GM18861 (cell line): ENCODE results near the gene SLC46A3.
"Not testable (repeated sequence)": the region's sequence is repeated elsewhere in the genome, so short reads cannot be mapped to it uniquely, and the experiment has no call there.

Experiments used
- ATAC-seq: cut with Tn5 transposase; IDR thresholded peaks from one replicate; pipeline ENCODE4 v1.9.1; 2021; ENCODE audit not compliant: unreplicated experiment

SLC46A3 gene

DNA sequence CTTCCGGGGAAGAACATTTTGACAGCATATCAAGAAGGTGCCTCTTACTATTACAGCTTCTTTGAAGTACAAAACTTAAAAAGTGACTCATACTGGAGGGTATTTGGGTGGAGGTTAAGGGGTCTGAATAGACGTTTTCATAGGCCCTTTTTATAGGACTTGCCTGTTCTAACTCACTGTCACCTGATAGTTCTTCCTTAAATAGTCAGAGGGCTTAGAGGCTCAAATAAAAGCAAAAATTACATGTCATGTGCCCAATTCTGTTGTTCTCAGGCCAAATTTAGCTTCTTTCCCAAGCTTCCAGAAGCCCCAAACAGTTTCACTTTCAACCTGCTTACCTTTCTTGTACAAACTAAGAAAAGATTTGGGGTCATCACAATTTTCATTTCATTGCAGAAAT is 16.1 kb upstream of the SLC46A3 start:
- no peak for ATAC-seq

DNA sequence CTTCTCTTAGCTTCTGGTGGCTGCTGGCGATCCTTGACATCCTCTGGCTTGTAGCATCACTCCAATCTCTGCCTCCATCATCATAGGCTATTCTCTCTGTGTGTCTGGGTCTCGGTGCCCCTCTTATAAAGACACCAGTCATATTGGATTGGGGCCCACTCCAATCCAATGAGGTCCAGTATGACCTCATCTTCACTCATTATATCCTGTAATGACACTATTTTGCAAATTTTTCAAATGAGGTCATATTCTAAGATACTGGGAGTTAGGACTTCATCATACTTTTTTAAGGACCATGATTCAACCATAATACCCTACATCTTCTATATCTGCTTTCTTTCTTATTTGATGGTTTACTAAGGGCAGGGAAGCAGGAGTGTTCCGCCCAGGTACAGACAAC is 12.0 kb upstream of the SLC46A3 start:
- ATAC-seq = no peak

DNA sequence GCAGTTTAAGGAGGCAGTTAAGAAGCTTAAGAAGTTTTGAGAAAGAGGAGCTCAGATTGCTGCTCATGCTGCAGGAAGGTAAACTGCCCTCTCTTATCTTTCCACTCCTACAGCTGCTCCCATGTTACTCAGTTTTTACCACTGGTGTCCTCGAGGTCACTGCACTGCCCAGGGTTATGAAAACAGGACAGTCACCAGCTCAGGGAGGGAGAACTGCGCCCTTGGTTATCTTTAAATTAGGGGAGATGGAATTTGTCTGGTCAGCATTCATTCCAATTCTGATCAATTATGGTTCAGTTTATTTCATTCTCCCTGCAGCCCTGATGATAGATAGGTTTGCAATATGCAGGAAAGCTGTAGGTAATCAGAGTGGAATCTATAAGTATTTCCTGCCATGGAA is 10.8 kb upstream of the SLC46A3 start:
- ATAC-seq = no peak

DNA sequence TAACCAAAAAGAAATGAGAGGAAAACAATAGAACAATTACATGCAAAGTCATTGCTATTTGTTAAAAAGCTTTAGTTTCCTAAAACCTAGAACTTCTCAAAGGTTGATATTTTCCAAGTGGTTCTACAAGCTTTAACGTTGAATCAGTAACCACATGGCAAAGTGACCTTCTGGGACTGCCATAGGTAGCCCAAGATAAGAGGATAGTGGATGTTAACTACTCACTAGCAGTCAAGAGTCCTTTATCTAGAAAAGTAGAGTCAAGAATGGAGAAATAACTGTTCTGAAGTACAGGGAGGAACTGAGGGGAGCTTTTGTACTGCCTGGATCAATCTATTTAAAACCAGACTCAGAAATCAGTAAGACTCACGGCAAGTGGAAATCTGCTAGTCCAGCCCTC is 9.9 kb upstream of the SLC46A3 start:
- no peak for ATAC-seq

DNA sequence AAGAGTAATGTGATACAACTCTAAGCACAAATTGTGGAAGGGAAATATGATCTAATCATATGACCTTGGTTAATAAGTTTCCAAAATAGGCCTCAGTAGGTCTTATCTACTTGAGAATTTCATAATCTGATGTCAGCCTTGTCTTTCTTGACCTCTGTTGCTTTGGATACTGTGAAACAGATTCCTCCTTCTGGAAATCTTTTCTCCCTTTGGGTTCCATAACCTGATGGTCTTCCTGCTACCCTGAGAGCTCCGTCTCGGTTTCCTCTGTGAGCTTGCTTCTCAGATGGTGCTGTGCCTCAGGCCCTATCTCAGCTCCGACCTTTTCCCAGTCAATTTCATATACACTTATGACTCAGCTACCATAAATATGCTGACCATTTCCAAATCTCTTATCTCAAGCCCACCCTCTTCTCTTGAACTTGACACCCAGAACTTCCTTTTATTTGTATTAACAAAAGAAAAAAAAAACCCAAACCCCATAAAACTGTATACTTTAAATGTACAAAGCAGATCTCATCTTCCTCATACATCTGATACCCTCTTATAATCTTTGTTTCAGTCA is 6.4 kb upstream of the SLC46A3 start:
- ATAC-seq = no peak

DNA sequence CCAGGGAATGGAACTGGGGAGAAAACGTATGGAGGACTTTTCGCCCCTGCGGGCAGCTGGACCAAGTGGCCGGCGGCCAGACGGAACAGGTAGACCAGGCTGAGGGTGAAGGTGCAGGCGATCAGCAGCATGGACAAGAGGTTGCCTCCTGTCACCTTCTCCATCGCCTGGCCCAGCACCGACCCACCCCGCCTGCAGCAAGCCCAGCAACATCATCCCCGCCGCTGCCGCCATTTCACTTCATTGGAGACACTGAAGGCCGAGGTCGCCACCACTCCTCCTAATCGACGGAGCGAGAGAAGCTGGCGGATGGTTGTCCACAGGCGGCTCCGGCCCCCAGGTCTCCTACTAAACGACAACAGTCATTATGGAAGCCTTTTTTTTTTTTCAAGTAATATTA is 5.0 kb upstream of the SLC46A3 start:
- no peak for ATAC-seq

DNA sequence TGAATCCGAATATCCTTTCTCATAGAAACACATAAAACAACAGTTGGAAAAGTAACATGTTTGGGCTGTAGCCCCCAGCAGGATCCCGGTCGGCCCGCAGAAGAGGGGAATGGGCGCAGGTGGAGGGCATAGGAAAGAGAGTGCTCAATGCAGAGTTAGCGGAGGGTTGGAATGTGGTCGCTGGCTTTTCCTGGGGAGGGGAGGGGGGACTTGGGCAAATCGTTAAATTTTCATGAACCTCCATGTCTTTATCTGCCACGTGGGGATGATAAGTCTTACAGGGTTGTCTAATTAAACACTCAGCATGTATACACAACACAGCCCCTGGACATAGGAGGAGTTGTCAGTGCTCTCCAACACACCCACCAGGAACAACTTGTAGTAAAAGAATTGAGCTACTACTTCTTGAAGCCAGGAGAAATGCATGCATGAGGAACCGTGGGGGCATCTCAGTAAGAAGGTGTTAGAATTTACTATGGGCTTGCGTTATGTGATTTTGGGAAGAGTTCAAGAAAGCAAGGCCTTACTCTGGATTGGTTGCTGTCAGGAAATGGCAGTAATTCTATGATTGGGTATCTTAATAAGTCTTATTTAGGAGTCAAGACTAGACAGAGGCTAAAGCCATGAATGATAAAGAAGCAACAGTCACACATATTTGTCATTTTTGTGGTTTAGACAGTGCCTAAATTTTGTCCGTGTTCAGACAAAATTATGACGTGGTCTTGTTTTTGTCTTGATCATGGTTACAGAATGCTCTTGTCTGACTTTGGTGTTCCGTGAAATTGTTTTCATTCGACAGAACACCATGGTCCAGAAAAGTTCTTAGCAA is 671 bp upstream of the SLC46A3 start:
- ATAC-seq = no peak

DNA sequence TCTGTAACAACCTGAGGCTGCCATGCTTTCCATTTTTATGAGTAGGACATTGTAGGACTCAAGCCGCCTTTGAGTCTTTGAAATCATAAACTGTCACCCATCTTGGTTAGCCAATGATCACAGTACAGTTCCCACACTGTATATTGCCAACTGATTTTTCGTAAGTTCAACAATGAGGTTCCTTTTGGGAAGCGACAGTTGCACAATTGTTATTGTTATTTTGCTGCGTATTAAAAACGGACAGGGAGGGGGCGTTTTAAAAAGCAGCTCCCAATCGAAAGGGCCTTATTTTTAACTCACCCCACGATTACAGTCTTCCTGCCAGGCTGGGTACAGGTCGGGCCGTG is 601 bp downstream of the SLC46A3 start:
- no peak for ATAC-seq

DNA sequence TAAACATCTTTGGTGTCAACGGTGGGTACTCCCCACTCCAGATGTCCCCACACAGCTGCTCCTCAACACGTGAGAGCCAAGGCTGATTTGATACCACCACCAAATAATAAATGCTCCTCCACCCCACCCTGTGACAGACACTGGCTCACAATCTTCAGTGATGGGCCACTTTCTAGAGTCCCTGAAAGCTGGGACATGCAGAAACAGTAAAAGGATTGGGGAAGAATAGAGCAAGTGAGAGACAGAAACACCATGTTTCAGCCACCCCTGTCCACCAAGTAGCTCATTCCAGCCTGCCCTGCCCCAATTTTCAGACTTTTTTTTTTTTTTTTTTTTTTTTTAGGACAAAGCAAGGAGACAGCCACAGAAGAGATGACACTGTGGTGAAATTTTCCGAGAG is 1.6 kb downstream of the SLC46A3 start:
- no peak for ATAC-seq

DNA sequence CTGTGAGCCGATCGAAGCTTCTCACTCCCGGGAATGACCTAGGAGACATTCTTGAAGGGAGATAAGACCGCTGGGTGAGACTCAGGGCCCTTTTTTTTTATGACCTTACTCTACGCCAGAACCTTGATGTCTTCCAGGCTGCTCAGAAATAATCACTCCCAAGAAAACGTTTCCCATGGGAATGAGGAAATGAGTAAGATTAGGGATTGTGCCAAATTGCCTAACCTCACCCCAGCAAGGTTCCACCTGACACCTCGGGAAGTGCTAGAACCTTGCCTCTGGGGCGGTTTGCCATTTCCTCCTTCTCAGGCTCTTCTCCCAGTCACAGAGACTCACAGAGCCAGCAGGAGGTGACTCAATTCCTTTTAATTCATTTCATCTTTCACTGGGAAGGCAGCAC is 2.3 kb downstream of the SLC46A3 start:
- ATAC-seq = no peak

DNA sequence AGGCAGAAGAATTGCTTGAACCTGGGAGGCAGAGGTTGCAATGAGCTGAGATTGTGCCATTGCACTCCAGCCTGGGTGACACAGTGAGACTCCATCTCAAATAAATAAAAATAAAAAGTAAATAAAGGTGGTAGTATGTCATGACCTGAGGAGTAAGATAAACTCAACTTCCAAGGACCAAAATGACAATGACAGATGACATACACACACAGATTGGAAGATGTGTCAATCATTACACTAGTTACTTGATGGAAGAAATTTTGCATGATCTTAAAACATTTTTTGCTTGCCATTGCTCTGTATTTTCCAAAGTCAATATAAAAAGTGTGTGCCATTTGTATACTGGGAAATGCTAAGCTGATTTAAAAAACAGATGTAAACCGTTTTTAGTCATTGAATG is 4.1 kb downstream of the SLC46A3 start:
- no peak for ATAC-seq

DNA sequence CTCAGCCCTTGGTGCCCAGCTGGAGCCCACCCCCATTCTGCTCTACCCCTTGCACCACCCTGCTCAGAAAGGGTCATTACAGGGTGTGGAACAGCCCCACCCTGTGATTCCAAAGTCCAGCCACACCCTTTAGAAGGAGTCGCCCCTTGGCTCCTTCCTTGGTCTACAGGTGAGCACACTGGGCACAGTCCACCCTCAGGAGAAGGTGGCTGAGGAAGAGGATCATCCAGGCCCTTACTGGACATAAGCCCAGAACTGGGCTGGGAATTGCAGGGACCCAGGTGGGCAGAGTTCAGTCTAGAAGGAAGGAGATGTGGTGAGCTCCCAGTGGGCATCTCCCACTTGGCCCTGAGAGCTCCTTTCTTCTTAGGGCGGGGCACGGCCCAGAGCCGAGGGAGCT is 8.6 kb downstream of the SLC46A3 start:
- no peak for ATAC-seq

DNA sequence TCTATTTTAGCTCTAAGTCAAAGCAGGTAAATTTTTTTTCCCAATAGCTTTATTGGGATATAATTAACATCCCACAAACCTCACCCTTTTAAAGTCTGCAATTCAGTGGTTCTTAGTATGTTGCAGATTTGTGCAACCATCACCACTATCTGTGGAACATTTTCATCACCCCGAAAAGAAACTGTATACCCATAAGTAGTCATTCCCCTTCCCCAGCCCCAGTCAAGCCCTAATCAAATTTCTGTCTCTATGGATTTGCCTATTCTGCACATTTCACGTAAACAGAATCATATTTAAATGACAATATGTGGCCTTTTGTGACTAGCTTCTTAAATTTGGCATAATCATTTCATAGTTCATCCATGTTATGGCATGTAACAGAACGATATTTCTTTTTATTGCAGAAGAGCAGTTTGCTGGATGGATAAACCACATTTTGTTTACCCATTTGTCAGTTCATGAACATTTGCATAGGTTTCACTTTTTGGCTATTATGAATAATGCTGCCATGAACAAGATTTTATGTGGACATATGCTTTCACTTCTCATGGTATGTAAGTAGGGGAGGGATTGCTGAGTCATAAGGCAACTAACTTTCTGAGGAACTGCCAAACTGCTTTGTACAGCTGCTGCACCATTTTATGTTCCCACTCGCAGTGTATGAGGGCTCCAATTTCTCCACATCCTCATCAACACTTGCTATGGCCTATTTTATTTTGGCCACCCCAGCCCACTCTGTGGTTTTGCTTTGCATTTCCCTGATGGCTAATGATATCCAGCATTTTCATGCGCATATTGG is 10.9 kb downstream of the SLC46A3 start:
- peak; percentile 98 for ATAC-seq

DNA sequence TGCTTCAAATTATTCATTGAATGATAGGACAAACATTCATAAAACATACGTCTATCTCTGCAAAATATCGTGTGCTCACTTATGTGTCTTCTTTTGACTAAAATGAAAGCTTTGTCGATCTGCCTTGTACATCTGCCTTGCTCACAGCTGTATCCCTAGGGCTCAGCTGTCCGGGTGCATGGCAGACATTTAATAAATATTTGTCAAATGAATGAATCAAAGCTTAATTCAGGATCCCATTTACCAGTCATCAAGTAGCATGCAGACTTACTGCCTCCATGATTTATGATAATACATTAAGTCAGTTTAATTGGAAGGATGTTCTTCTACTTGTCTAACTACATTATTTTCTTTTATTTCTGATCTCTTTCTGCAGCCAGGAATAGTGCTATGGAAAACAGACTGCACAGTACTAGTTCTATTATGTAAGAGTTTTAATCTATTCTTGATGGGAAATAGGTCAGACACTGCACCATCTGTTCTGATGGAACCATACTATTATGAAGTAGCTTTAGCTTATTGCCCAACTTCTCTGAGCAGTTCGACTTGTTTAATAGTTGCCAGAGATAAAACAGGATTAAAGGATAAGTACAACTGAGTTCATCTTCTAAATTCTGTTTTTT is 13.2 kb downstream of the SLC46A3 start:
- ATAC-seq = no peak

DNA sequence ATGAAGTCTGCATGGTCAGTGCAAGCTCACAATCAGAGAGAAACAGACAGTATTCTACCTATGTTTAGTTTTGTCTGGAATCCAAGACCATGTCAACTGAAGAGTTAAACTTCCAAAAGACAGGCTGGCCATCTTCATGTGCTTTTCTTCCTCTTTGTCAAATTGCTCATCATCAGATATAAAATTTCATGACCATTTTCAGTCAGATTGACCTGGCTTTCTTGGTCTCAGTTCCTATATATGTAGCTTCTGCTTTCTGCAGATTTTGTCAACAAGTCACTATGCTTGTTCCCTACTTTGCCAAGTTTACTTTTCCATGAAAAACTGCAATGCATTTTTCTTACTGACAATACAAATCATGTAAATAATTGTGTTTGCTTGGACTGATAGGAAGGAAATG is 13.9 kb downstream of the SLC46A3 start:
- ATAC-seq = no peak

DNA sequence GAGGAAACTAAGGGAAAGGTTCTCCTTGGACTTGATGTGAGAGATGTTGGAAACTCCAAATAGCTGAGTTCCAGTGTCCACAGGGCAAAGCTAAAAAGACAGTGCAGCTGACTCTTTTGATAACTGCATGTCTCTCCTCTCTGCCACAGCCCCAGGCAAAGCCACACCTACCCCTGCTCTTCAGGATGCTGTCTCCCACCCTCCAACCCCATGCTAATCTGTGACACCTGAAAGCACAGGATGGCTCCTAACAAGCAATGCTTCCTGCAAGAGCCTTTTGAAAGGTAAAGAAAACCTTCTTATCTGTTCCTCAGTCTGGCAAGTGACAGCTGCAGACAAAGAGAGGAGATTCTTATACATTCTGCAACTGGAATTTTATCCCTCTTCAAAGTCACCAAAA is 14.5 kb downstream of the SLC46A3 start:
- no peak for ATAC-seq

DNA sequence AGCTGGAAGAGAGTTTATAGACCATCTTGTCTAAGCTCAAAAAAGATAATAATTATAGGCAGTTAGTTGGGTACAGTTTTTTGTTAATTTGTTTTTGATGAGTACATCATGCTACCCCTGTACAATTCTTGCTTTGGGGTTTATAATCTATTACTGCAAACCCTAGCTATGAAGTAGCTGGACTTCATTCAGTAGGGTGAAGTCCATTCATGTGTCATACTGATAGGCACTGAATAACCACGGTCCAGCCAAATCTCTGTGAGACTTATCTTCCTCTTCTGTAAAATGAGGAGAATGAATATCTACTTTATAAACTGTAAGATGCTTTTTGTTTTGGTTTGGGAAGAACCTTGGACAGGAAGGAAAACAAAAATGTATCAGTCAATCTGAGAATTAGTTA is 19.5 kb downstream of the SLC46A3 start:
- ATAC-seq = no peak

DNA sequence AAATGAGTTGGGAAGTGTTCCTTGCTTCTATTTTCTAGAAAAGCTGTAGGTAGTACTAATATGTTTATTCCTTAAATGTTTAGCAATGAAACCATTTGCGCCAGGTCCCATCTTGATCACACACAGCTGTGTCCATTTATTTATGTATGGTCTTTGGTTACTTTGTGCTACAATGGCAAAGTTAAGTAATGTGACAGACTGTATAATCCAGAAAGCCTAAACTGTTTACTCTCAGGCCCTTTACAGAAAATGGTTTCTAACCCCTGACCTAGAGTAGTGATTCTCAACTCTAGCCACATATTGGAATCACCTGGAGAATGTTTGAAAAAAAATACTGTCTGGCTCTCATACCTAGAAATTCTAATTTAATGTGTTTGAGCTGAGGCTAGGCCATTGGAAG is 21.3 kb downstream of the SLC46A3 start:
- ATAC-seq = no peak

DNA sequence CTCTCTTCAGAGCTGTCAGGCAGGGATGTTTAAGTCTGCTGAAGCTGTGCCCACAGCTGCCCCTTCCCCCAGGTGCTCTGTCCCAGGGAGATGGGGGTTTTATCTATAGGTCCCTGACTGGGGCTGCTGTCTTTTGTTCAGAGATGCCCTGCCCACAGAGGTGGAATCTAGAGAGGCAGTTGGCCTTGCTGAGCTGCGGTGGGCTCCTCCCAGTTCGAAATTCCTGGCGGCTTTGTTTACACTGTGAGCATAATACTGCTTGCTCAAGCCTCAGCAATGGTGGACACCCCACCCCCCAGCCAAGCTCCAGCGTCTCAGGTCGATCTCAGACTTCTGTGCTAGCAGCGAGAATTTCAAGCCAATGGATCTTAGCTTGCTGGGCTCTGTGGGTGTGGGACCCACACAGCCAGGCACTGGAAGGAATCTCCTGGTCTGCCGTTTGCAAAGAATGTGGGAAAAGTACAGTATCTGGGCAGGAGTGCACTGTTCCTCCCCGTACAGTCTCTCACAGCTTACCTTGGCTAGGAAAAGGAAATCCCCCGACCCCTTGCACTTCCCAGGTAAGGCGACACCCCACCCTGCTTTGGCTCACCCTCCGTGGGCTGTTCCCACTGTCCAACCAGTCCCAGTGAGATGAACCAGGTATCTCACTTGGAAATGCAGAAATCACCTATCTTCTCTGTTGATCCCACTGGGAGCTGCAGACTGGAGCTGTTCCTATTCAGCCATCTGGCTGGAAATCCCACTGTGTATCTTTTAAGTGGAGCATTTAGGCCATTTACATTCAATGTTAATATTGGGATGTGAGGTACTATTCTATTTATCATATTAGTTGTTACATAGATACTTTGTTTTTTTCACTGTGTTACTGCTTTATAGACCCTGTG is 24.9 kb downstream of the SLC46A3 start:
- not testable (repeated sequence) for ATAC-seq

DNA sequence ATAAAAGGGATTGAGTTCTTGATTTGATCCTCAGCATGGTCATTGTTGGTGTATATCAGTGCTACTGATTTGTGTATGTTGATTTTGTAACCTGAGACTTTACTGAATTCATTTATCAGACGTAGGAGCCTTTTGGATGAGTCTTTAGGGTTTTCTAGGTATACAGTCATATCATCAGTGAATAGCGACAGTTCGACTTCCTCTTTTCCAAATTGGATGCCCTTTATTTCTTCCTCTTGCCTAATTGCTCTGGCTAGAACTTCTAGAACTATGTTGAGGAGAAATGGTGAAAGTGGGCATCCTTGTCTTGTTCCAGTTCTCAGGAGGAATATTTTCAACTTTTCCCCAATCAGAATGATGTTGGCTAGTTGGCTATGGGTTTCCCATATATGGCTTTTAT is 32.9 kb downstream of the SLC46A3 start:
- ATAC-seq = no peak

DNA sequence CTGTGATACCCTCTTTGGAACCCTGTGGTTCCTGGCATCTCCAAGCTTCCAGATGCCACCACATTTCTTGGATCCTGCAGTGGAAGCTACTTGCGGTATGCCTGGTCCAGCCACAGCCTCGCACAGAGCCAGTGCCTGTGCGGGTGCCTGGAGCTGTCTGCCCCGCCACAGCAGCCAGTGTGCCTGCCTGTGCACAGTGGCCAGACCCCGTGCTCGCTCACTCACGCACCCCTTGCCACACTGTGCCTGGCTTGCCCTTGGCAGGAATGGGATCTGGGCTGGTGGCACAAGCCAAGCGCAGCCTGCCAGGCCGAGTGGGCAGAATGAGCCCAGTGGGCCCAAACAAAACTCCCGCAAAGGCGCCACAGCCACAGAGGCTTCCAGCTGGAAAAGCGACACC is 33.7 kb downstream of the SLC46A3 start:
- no peak for ATAC-seq
